Keratinocyte (primary cell): ENCODE results near the gene GRIK4. TPM values are rescaled to one million over a fixed set of nuclear protein-coding genes. Genes with fewer than 3 reads are reported as not detected.

Experiments used
- DNase-seq: peaks from one replicate; pipeline ENCODE4 v3.0.0-alpha.2; 2011; ENCODE audit warnings: low read depth, missing footprints, low spot score
- FAIRE-seq: peaks from 2 replicates; lab custom pipeline; 2011; peaks lifted over from hg19 to GRCh38; lab: Jason Lieb, UNC
- H2AFZ ChIP-seq: 2 replicates; pipeline ENCODE4 v1.6.0; 2012; ENCODE audit warnings: low read length, control low read depth, inconsistent platforms; ENCODE audit not compliant: control insufficient read depth
- H3K27ac ChIP-seq: 2 replicates; pipeline ENCODE4 v1.5.1; 2011; ENCODE audit warnings: low read length; ENCODE audit not compliant: control insufficient read depth, insufficient read depth
- H3K27me3 ChIP-seq: 3 replicates; pipeline ENCODE4 v1.6.0; 2011; ENCODE audit warnings: low read length; ENCODE audit not compliant: control insufficient read depth, insufficient read depth; ENCODE audit errors: extremely low read depth
- H3K36me3 ChIP-seq, 2 experiments: 2 replicates in 1 of 2; 3 replicates in 1 of 2; pipeline ENCODE4 v1.5.1; 2011; ENCODE audit warnings: low read length in 2 of 2, mild to moderate bottlenecking in 1 of 2; ENCODE audit not compliant: control insufficient read depth in 2 of 2, insufficient read depth in 2 of 2; ENCODE audit errors: extremely low read depth in 1 of 2
- H3K4me1 ChIP-seq: 3 replicates; pipeline ENCODE4 v1.5.1; 2011; ENCODE audit warnings: low read length; ENCODE audit not compliant: control insufficient read depth, insufficient read depth; ENCODE audit errors: extremely low read depth
- H3K4me2 ChIP-seq: 3 replicates; pipeline ENCODE4 v1.6.0; 2011; ENCODE audit warnings: low read depth, low read length; ENCODE audit not compliant: control insufficient read depth, insufficient read depth; ENCODE audit errors: extremely low read depth
- H3K4me3 ChIP-seq, 3 experiments: fragments of 200-600 bp in 1 of 3; sonication (generic) in 1 of 3; 2 replicates in 2 of 3; 3 replicates in 1 of 3; pipeline ENCODE4 v1.5.1; 2011 to 2016; ENCODE audit warnings: low read length in 3 of 3, mild to moderate bottlenecking in 3 of 3, control low read depth in 2 of 3, inconsistent platforms in 1 of 3, low read depth in 1 of 3, mixed read lengths in 1 of 3, mixed run types in 1 of 3, moderate library complexity in 1 of 3; ENCODE audit not compliant: control insufficient read depth in 2 of 3, insufficient read depth in 2 of 3; ENCODE audit errors: extremely low read depth in 1 of 3
- H3K79me2 ChIP-seq: 2 replicates; pipeline ENCODE4 v1.6.0; 2012; ENCODE audit warnings: low read length; ENCODE audit not compliant: control insufficient read depth, insufficient read depth
- H3K9ac ChIP-seq: 3 replicates; pipeline ENCODE4 v1.6.0; 2011; ENCODE audit warnings: low read length; ENCODE audit not compliant: control insufficient read depth, insufficient read depth; ENCODE audit errors: extremely low read depth
- H3K9me1 ChIP-seq: 3 replicates; pipeline ENCODE4 v1.6.0; 2011; ENCODE audit warnings: low read length; ENCODE audit not compliant: control insufficient read depth, insufficient read depth; ENCODE audit errors: extremely low read depth
- H3K9me3 ChIP-seq: 2 replicates; pipeline ENCODE4 v1.5.1; 2012; ENCODE audit warnings: low read depth, low read length; ENCODE audit not compliant: control insufficient read depth
- H4K20me1 ChIP-seq: 3 replicates; pipeline ENCODE4 v1.6.0; 2011; ENCODE audit warnings: low read length; ENCODE audit not compliant: control insufficient read depth, insufficient read depth; ENCODE audit errors: extremely low read depth
- CTCF ChIP-seq, 3 experiments: IDR thresholded peaks in 1 of 3; conservative IDR thresholded peaks in 1 of 3; optimal IDR thresholded peaks in 1 of 3; 2 replicates in 2 of 3; 3 replicates in 1 of 3; pipeline versions ENCODE3 to v1.5.1; 2011; ENCODE audit warnings: low read length in 3 of 3, mild to moderate bottlenecking in 3 of 3, moderate library complexity in 2 of 3, control low read depth in 1 of 3, inconsistent platforms in 1 of 3; ENCODE audit not compliant: insufficient read depth in 2 of 3; ENCODE audit errors: extremely low read depth in 1 of 3
- EZH2 ChIP-seq: IDR thresholded peaks from one replicate; pipeline ENCODE4 v1.6.1; 2012; ENCODE audit warnings: inconsistent platforms, mild to moderate bottlenecking, low read length, moderate library complexity
- dilution Hi-C: fragments of 300-500 bp; cut with MboI; formaldehyde crosslinking; loops from one replicate; pipeline ENCODE4 v1.7.0; 2020; ENCODE audit warnings: low sequenced_read_pairs; ENCODE audit not compliant: extremely low pct_ligation_motif_present
- polyA plus RNA-seq, 5 experiments: library from polyadenylated mRNA; depleted of rRNA in 3 of 5; stranded (reverse) in 3 of 5; stranded (forward) in 1 of 5; unstranded in 1 of 5; fragments of >200 nt; gene quantifications; 1 replicate in 1 of 5; 2 replicates in 3 of 5; 3 replicates in 1 of 5; pipeline versions ENCODE4 v1.2.1 to v1.2.3, GENCODE V29; 2011 to 2012; ENCODE audit warnings: missing spikeins in 2 of 5, low read depth in 1 of 5, low replicate concordance in 1 of 5

GRIK4 gene
- polyA plus RNA-seq, 1 donor (not counting 4 experiments of a cell fraction or from before 2014, with no cell fraction given) = not detected

DNA sequence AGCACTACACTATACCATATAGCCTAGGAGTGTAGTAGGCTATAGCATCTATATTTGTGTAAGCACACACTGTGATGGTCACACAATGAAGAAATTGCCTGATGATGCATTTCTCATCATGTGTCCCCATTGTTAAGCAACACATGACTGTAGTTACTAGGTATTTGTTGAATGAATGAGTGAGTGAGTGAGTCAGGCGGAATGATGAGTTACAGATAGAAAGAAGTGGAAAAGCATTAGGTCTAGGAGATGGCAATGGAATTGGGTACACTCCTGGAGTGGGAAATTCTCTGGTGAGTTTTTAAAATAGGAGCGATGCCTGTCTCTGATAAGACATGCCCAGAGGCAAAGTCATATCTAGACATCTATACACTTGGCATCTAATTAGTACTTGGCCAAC is 351.8 kb downstream of the GRIK4 start:
- no peak for DNase-seq
- Histone ChIP-seq H3K4me2 (no peak overlapping the region), H3K4me1 (no peaks in the 10 kb centered on the region), H3K27ac (no peak overlapping the region), H3K9ac (no peak overlapping the region), H3K36me3 (no peaks in the 10 kb centered on the region), H3K27me3 (peaks cover 4% of the 10 kb centered on the region), H3K79me2 (no peaks in the 10 kb centered on the region), H3K9me1 (no peaks in the 10 kb centered on the region), H3K9me3 (no peaks in the 10 kb centered on the region), H3K4me3 (no peak overlapping the region), H4K20me1 (no peaks in the 10 kb centered on the region), H2AFZ (no peak overlapping the region)
- dilution Hi-C loops = no loop called here
- no peak for TF ChIP-seq CTCF (optimal IDR thresholded peaks at IDR 0.05 in 1 of 3, IDR thresholded peaks at IDR 0.05 in 1 of 3, conservative IDR thresholded peaks at IDR 0.05 in 1 of 3; ENCODE audit: extremely low read depth in 1 of 3, insufficient read depth in 2 of 3, low read length in 3 of 3)
- no peak for TF ChIP-seq EZH2
- no peak for FAIRE-seq

- no peaks in the 10 kb centered on the region for H3K9me3 ChIP-seq
- no peak overlapping the region for H2AFZ ChIP-seq
- H3K4me1 ChIP-seq = no peaks in the 10 kb centered on the region
- no peak overlapping the region for H3K4me2 ChIP-seq
- no peak overlapping the region for H3K27ac ChIP-seq
- H3K36me3 ChIP-seq = no peaks in the 10 kb centered on the region
- FAIRE-seq (no peak), DNase-seq (no peak)
- no peaks in the 10 kb centered on the region for H3K9me1 ChIP-seq
- no peaks in the 10 kb centered on the region for H3K79me2 ChIP-seq
- no peaks in the 10 kb centered on the region for H4K20me1 ChIP-seq
- H3K4me3 ChIP-seq = no peak overlapping the region
- H3K9ac ChIP-seq = no peak overlapping the region
- dilution Hi-C loops = no loop called here
- TF ChIP-seq CTCF (optimal IDR thresholded peaks at IDR 0.05 in 1 of 3, IDR thresholded peaks at IDR 0.05 in 1 of 3, conservative IDR thresholded peaks at IDR 0.05 in 1 of 3; ENCODE audit: extremely low read depth in 1 of 3, insufficient read depth in 2 of 3, low read length in 3 of 3) = no peak
- peaks cover 4% of the 10 kb centered on the region for H3K27me3 ChIP-seq
Measured at GRCh38 chr11:120867024-120867423, 355.5 kb downstream of the GRIK4 start.
